Heart right ventricle (tissue), 16 donors: ENCODE measurements around the gene WDR73. TPM values are rescaled to one million over a fixed set of nuclear protein-coding genes. Genes with fewer than 3 reads are reported as not detected.

Experiments
- ATAC-seq, 8 donors: fragments of 200-7000 bp; cut with Tn5 transposase; one replicate each; pipeline ENCODE4 v1.9.1; 2020; ENCODE audit warnings: mild to moderate bottlenecking in 8 of 8, moderate library complexity in 8 of 8, moderate number of reproducible peaks in 1 of 8
- DNase-seq, 2 donors: peaks; one replicate each; pipeline ENCODE4 v3.0.0-alpha.2; 2020
- H3K27ac ChIP-seq, 10 donors: fragments of 200-600 bp; sonication (generic) in 2 of 10; one replicate each; pipeline versions ENCODE4 v1.5.0 to v1.8.0; 2020 to 2022; ENCODE audit warnings: mild to moderate bottlenecking in 3 of 10
- H3K27me3 ChIP-seq, 7 donors: fragments of 200-600 bp; one replicate each; pipeline ENCODE4 v1.8.0; 2021 to 2022; ENCODE audit warnings: mild to moderate bottlenecking in 2 of 7
- H3K36me3 ChIP-seq, 9 donors: fragments of 200-600 bp; sonication (generic) in 1 of 9; one replicate each; pipeline versions ENCODE4 v1.5.0 to v1.8.0; 2020 to 2022; ENCODE audit warnings: mild to moderate bottlenecking in 2 of 9
- H3K4me1 ChIP-seq, 9 donors: fragments of 200-600 bp; sonication (generic) in 1 of 9; one replicate each; pipeline versions ENCODE4 v1.5.0 to v1.8.0; 2020 to 2022; ENCODE audit warnings: mild to moderate bottlenecking in 4 of 9
- H3K4me3 ChIP-seq, 10 donors: fragments of 200-600 bp; sonication (generic) in 2 of 10; one replicate each; pipeline versions ENCODE4 v1.5.0 to v1.8.0; 2020 to 2022; ENCODE audit warnings: mild to moderate bottlenecking in 7 of 10, moderate library complexity in 2 of 10
- H3K9me3 ChIP-seq, 11 donors: fragments of 200-600 bp in 10 of 11; sonication (generic) in 2 of 11; one replicate each; pipeline versions ENCODE4 v1.5.0 to v1.8.0; 2013 to 2022; ENCODE audit warnings: mild to moderate bottlenecking in 2 of 11, control low read depth in 1 of 11, moderate library complexity in 1 of 11
- CTCF ChIP-seq, 9 donors: fragments of 200-600 bp; sonication (generic) in 2 of 9; IDR thresholded peaks; one replicate each; pipeline versions ENCODE4 v1.5.0 to v1.8.0; 2021 to 2022; ENCODE audit warnings: antibody characterized with exemption in 9 of 9, mild to moderate bottlenecking in 5 of 9, moderate library complexity in 1 of 9
- WGBS, 2 donors: extraction: QIAGEN DNeasy Blood & Tissue Kit; methylation state at CpG; one replicate each; pipeline ENCODE4 v1.1.7; 2013; ENCODE audit warnings: inconsistent platforms in 1 of 2; 5-methylcytosine and 5-hydroxymethylcytosine counted together
- intact Hi-C, 10 donors: fragments of 100-400 bp; cut with DNase I; formaldehyde crosslinking; loops; one replicate each; pipeline versions ENCODE4 v1.11.1 to v1.14.2; 2022
- polyA plus RNA-seq, 2 donors: library from polyadenylated mRNA; stranded (reverse); fragments of 200-250 nt; gene quantifications; one replicate each; pipeline ENCODE4 v1.2.3, GENCODE V29; 2013
- total RNA-seq, 10 donors: library from RNA; stranded (reverse); fragmentation: NEBNext Ultra II Directional in 3 of 10; extraction: Animal tissue kit (Norgen Biotek cat#: 25700) in 3 of 10; gene quantifications; one replicate each; pipeline versions ENCODE4 v1.2.1 to v1.2.4, GENCODE V29; 2021 to 2023
- donor health status: Arrhythmogenic right ventricular cardiomyopathy.
- donor health status: ischemic (EF 13 %, LVEDD 7.1; RV severe dilation, severe dysfunction).
- donor health status: healthy with polysubstance abuse.
- donor health status: DM: no; HTN: yes; CAD: no.
- donor health status: DM: no; HTN: no; CAD: no.
- donor health status: ischemic (EF 25% LVEDD 6.9; RV normal size, moderate dysfunction).
- donor health status: ischemic (EF 25% LVEDD 5.7; RV mildly dilated, moderate dysfunction).
- donor health status: healthy.
- donor health status: DM: yes; HTN: yes; CAD: no.
- donor health status: Ischemic cardiomyopathy.
- donor health status: ischemic (EF 35%, LVEDD 5.7; RV mildly dilated, moderate dysfunction).
- donor health status: nonischemic (EF 11% LVEDD 7.7; RV severe dilation, severe dysfunction).
- donor health status: DM: yes; HTN: yes; CAD: no.
- donor health status: PGD.
- donor health status: ischemic (EF 29% LVEDD 5.4; RV normal size, mild dysfunction).
- donor health status: nonischemic (EF 23%, LVEDD 6.1; RV moderate dilation, normal function).

WDR73 gene
- total and polyA plus RNA-seq, 12 donors, result 10.4 to 18.4 (median 14.7) TPM

GRCh38 chr15:84629033-84629432 lies 25.1 kb downstream of the WDR73 start:
- Histone ChIP-seq H3K9me3 (no peaks in the 10 kb centered on the region), H3K27ac (no peak overlapping the region), H3K27me3 (no peaks in the 10 kb centered on the region), H3K4me3 (no peak overlapping the region), H3K36me3 (peaks cover 0 to 7% (median 0%) of the 10 kb centered on the region in 9 donors), H3K4me1 (peaks cover 4 to 28% (median 24%) of the 10 kb centered on the region in 9 donors)
- 93 to 97% methylated on average over 9 of the region's 9 CpGs for WGBS, 2 donors
- DNase-seq, result no peak
- intact Hi-C loops, result no loop called here
- TF ChIP-seq CTCF (IDR thresholded peaks at IDR 0.05), result no peak
- no peak for ATAC-seq

DNA sequence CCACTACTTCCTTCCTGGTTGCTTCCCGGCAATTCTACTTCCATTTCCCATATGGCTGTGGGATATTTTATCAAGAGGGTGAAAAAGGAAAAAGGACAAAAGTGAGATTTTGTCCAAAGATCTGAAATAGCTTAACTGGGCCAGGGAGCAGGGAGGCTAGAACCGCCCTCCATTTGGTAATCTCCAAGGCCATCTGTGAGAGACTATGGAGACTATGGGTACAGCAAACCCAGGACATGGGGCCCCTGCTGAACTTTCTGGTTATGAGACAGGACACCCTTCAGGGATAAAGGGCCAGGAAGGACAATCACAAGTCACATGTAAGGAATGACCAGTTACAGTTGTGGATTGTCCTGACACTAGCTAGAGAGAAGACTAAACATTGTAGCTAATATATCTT lies 29.0 kb downstream of the WDR73 start:
- no peak for DNase-seq
- TF ChIP-seq CTCF (IDR thresholded peaks at IDR 0.05), result no peak
- Histone ChIP-seq H3K4me3 (no peak overlapping the region), H3K27ac (peak overlapping the region in 2 of 10 donors; percentile 10 to 40), H3K27me3 (no peaks in the 10 kb centered on the region), H3K4me1 (peaks cover 0 to 2% (median under 1%) of the 10 kb centered on the region in 9 donors), H3K9me3 (peaks cover 0 to 26% (median 13%) of the 10 kb centered on the region in 11 donors), H3K36me3 (peaks cover 0 to 39% (median 17%) of the 10 kb centered on the region in 9 donors)
- no peak for ATAC-seq
- intact Hi-C loops, result no loop called here
- 75 to 81% methylated on average over 2 of the region's 2 CpGs for WGBS, 2 donors

- ATAC-seq, result no peak
- peaks cover 0 to 39% (median 17%) of the 10 kb centered on the region in 9 donors for H3K36me3 ChIP-seq
- peak overlapping the region in 2 of 10 donors; percentile 9 to 10 for H3K27ac ChIP-seq
- H3K4me3 ChIP-seq, result no peak overlapping the region
- H3K4me1 ChIP-seq, result no peaks in the 10 kb centered on the region
- H3K27me3 ChIP-seq, result no peaks in the 10 kb centered on the region
- TF ChIP-seq CTCF (IDR thresholded peaks at IDR 0.05), result no peak
- intact Hi-C loops, result no loop called here
- peaks cover 0 to 29% (median 13%) of the 10 kb centered on the region in 11 donors for H3K9me3 ChIP-seq
- WGBS, 2 donors, result 87 to 92% methylated on average over 7 of the region's 7 CpGs
- DNase-seq, result no peak
Measured at GRCh38 chr15:84624359-84624758, 29.7 kb downstream of the WDR73 start.

DNA sequence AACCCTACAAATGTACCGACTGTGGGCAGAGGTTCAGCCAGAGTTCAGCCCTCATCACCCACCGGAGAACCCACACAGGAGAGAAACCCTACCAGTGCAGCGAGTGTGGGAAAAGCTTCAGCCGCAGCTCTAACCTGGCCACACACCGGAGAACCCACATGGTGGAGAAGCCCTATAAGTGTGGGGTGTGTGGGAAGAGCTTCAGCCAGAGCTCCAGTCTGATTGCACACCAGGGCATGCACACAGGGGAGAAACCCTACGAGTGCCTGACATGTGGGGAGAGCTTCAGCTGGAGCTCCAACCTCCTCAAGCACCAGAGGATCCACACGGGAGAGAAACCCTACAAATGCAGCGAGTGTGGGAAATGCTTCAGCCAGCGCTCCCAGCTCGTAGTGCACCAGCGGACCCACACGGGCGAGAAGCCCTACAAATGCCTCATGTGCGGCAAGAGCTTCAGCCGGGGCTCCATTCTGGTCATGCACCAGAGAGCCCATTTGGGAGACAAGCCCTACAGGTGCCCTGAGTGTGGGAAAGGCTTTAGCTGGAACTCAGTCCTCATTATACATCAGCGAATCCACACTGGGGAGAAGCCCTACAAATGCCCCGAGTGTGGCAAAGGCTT lies 32.6 kb downstream of the WDR73 start:
- peaks cover 0 to 18% (median 4%) of the 10 kb centered on the region in 9 donors for H3K4me1 ChIP-seq
- H3K27ac ChIP-seq, result no peak overlapping the region
- H3K27me3 ChIP-seq, result no peaks in the 10 kb centered on the region
- 98 to 99% methylated on average over 17 of the region's 17 CpGs for WGBS, 2 donors
- H3K9me3 ChIP-seq, result peaks cover 0 to 29% (median 13%) of the 10 kb centered on the region in 11 donors
- H3K36me3 ChIP-seq, result peaks cover 0 to 37% (median 17%) of the 10 kb centered on the region in 9 donors
- ATAC-seq (no peak), DNase-seq (no peak)
- intact Hi-C loops, result no loop called here
- TF ChIP-seq CTCF (IDR thresholded peaks at IDR 0.05), result no peak
- H3K4me3 ChIP-seq, result no peak overlapping the region
